NCI-H2107 treated with DMSO at 0.1 percent for 48 hours (cell line): ENCODE measurements around the gene DLX5.

Experiments
- DNase-seq: peaks from one replicate; lab custom pipeline; 2025; ENCODE audit not compliant: unreplicated experiment; lab: John Stamatoyannopoulos, UW

Gene DLX5

DNA sequence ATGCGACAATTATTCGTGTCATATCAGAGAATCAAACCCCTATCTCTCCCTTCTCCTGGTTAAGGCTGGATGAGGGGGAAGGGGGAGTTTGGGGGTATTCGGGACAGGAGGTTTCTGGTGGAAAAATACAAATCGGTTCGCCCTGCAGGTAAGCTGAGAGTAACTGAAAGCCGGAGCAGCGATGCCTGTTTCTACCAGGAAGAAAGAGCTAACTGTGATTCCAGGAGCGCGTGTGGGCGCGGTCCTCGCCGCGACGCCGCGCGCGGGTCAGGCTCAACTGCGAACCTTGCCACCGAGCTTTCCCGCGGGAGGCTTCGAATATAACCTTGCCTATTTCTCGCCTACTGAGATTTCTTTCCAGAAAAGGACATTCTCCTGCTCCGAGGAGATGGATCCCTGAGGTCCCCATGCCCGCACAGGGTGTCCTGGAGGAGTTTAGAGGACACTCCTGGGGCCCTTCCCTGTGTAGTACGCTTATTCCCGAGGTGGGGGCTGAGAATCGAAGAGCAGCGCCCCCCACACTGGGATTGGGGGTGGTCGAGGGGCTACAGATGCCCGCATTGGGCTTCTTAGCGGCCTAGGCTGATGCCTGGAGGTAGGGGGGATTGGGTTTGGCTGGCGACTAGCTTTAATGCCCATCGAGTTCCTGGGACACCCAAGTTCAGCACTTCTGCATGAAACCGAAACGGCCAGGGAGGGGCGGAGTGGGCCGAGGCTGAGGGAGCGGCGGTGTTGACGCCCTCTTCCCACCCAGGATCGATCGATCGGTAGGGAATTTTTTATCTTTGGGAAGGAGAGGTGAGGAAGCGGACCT, 32.2 kb downstream of the DLX5 start:
- DNase-seq = no peak

DNA sequence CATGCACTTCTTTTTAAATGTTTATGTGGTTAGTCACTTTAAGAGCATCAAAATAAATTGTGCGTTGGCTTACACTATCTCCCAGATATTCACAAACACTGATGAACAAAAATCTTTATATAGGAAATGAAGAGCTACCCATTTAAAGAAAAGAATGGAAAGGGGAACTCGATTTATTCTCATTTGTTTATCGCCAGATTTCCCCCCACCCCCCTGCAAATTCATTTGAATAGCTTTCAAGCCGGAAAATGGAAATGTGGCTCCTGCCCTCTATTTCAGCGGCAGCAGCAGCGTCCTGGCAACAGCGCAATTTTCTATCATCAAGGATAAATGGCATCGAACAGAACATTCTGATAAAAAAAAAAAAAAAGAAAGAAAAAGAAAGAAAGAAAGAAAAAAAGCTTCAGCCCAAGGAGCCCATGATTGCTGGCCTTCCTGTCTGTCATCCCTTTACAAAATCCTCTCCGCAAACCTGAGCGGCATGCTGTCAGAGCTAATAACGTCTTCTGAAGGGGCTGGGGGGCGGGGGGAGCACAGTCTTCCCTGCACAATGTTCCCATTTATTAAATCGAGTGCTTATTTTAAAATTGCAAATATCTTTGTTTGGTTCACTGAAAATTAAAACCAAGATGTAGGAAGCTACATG, 33.0 kb downstream of the DLX5 start:
- no peak for DNase-seq

DNA sequence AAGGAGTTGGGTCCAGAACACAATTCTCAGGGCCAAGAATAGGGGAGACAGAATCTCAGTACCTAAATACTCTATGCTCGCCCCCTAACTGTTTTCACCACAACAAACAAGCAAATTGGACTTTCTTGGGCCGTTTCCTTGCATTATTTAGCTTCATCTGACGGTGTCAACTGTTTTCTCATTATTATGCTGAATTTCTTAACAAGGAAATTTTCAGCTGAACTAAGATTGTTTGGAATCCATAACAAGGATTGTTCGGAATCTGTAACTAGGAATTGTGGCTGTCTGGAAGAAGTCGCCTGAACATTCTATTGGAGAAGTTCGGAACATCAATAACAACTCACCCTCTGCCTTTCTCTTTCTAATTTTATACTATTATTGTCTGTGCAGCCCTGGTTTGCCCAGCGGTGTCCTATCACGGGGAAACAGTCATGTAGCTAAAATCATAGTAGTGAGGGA, 34.7 kb downstream of the DLX5 start:
- no peak for DNase-seq

DNA sequence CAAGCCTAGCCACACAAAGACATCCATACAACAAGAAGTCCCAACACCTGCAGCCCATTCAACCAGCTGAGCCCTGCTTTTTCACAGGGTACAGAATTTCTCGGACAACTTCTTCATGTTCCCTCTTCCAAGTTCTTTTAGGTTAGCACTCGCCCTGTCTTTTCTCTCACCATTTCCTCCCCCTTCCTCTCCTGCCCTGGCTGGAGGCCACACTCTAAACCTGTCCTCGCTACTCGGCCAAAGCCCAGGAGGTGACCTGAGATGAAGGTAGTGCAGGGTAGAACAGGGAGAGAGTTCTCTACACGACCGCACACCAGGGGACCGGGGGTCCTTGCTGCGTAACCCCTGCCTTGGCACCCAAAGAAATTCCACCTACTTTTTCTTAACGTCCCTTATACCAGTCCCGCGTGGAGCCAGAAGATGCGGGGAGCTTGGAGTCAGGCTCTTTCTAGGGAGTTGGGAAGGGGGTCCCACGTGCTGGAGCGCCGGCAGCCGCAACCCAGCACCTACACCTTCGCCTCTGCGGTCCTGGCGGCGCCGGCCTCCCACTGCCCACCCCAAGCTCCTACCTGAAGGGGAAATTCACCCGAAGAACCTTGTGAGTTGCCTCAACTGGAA, 35.3 kb downstream of the DLX5 start:
- DNase-seq = no peak

DNA sequence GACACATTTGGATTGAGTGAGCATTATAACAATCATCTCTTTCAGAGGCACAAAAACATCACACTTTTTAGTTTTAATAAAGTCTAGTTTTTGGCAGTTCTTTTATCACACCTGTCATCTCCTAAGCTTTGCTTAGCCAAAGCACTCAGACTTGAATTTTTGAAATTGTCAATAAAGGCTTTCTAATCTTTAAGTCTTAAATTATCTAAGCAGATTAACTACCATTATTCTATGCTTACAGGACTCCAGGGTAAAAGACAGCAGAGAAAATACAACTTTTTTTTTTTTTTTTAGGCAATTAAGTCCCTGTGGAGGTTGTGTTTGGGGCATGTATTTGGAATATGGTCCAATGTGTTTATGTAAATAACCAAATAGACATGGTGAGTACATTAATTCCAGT, 36.9 kb downstream of the DLX5 start:
- DNase-seq = no peak

DNA sequence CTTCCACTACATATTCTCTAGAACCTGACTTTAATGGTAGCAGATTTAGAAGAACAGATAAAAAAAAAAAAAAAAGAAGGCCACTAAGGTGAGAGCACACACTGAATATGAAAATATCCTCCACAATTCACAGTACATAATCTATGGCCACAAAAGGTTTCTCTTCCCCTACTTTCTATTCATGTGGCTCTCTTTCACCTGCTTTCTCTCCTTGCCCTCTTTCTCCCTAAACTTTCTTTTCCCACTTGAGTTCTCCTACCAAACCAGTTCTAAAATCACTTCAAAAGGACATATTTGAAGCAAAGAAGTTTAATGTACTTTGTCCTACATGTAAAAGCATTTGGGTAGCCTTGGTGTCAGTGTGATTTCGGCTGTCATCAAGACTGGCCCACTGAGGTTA, 37.7 kb downstream of the DLX5 start:
- no peak for DNase-seq

DNA sequence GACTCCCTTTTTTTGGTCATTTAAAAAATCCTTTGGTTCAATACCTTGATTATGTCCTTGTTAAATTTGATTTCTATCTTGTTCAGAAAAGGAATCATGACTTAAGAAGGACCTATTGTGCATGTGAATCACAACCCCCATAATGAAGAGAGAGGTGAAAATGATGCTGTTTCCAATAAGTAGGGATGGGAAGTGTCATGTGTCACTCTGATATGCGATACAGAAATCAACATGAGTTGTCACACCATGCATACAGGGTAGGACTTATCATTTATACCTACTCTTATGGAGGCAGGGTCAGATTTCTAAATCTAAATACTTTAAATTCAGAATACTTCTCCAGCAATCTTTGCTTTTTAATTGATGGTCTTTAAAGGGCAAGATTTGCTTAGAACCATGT, 38.6 kb downstream of the DLX5 start:
- DNase-seq = no peak

DNA sequence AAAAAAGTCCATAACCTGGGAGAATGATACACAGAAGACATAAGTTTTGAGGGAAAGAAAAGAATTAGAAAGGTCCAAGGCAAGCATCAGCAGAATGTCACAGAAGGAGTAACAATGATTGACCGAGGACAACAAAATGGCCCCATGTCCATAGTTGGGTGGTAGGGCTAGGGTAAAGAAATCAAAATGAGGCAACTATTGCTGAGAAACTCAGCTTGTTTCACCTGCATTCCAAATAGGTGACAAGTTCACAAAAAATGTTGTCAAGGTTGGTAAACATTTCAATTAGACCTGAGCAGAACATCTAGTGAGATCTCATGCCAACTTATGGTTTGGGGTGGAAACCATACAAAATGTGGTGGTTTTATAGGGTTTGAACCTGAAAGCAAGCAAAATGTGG, 42.0 kb downstream of the DLX5 start:
- DNase-seq = no peak

DNA sequence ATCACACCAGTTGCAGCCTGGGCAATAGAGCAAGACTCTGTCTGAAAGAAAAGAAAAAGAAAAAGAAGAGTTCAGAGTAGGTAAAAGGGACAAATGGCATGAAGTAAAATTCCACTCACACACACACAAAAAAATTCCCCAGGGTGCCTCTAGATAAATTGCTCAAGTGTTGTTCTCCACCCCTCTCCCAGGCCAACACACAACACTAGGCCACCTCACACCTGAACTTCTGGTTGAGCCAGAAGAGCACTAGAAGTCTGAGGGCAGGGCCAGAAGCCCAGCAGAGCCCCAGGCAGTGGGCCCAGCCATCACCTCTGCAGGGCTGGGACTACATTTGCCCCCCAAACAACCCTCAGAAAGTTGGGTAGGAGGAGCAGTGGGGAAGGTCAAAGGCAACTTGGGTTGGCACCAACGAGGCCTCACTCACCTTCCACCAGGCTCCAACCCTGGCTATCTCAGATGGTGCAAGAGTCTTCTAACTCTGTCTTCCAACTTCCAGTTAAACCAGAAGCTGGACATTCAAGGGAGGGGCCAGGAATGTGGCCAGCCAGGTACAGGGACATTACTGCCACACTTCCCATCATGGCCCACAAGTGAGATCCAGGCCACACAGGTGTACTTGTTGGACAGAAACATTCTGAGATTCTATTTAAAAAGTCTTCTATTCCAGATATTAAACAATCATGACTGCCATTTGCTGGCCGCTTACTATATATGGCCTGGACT, 44.9 kb downstream of the DLX5 start:
- no peak for DNase-seq

DNA sequence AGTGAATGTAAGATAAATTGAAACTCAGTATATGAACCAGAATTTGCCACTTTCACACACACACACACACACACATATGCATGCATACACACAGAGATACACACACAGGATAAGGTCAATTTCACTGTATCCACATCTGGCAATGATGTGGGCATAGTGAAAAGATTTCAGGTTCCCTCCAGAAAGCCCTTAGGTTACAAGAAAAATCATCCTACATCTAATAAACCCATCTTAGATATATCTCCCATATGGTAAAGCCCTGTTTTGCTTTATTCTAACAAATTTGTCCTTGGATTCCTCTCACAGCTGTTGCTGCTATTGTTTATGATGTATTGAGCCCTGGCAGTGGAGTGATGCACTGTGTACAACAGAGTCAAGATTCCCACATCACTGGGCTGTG, 47.2 kb downstream of the DLX5 start:
- DNase-seq = no peak

DNA sequence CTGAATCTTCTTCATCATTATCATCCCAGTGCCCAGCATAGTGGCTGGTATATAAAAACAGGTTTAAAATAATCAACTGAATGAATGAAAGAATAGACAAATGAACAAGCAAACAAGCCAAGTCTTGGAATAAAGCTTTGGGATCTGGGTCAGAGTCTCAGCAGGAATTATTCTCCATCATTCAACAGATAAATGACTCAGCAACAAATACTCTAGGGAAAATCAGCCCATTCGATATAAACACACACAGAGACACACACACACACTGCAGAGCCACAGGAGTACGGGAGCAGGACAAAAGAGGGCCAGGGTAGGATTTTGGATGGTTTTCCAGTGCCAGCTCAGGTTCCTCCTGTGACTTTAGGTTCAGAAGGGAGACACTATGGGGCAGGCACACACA, 48.5 kb downstream of the DLX5 start:
- no peak for DNase-seq

DNA sequence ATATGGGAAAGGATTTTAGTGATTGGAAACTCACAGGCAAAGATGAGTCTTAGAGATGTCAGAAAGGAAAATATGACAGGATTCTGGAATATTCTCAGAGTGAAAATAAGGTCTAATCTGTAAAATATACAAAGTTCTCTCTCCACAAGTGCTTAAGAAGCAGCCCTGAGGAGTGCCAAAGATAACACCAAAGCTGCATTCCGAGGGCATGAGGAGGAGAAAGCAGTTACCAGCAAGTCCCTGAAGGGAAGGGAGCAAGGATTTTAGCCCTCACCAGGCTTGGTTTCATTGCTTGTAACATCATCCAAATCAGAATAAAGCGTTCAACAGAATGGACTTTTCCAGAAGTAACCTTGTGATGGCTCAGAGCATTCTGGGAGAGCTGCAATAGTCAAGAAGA, 50.6 kb downstream of the DLX5 start:
- DNase-seq = no peak

DNA sequence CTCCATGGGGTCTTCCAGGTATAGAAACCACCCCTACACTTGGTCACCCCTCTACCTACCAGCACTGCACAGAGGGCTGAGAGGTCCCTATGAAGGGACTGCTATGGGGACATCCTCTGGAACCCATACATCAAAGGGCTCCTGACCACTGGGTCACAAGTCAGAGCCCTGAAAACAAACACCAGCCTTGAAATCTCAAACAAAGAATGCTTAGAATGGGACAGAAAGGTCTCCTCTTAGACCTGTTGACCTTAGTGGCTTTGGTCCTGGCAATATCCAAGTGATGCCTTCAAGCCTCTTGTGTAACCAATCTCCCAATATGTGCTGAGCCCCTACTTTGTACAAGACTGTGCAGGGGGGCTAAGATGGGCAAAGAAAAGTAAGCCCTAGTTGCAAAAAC, 53.9 kb downstream of the DLX5 start:
- DNase-seq = no peak
